ENCODE measurements around the gene TXLNB.
"Not testable (repeated sequence)": the region's sequence is repeated elsewhere in the genome, so short reads cannot be mapped to it uniquely, and the experiment has no call there.

The TXLNB gene

GRCh38 chr6:139289233-139289632 is 2.6 kb downstream of the TXLNB start:
- TF ChIP-seq CTCF (IDR thresholded peaks at IDR 0.05; ENCODE audit: low read depth, low read length, missing control alignments), result no peak
- no peak for DNase-seq (ENCODE audit: low read depth)

GRCh38 chr6:139288496-139289040 is 3.2 kb downstream of the TXLNB start:
- H3K4me3 ChIP-seq (ENCODE audit: low read depth, low read length), result no peak overlapping the region
- DNase-seq (ENCODE audit: low read depth), result no peak
- TF ChIP-seq CTCF (IDR thresholded peaks at IDR 0.05; ENCODE audit: low read depth, low read length, missing control alignments), result no peak

More at GRCh38 chr6:139289233-139289632, 2.6 kb downstream of the TXLNB start:
- no peak overlapping the region for H3K4me3 ChIP-seq (ENCODE audit: low read depth, low read length)

- no peak for TF ChIP-seq CTCF (IDR thresholded peaks at IDR 0.05; ENCODE audit: low read depth, low read length, missing control alignments)
- DNase-seq (ENCODE audit: low read depth), result no peak
Measured at GRCh38 chr6:139287868-139288267, 3.9 kb downstream of the TXLNB start.

GRCh38 chr6:139286438-139286837 is 5.4 kb downstream of the TXLNB start:
- H3K4me3 ChIP-seq (ENCODE audit: low read depth, low read length); DNase-seq (ENCODE audit: low read depth): not testable (repeated sequence)

More at GRCh38 chr6:139287868-139288267, 3.9 kb downstream of the TXLNB start:
- H3K4me3 ChIP-seq (ENCODE audit: low read depth, low read length), result no peak overlapping the region

GRCh38 chr6:139285590-139285989 is 6.2 kb downstream of the TXLNB start:
- no peak overlapping the region for H3K4me3 ChIP-seq (ENCODE audit: low read depth, low read length)
- TF ChIP-seq CTCF (IDR thresholded peaks at IDR 0.05; ENCODE audit: low read depth, low read length, missing control alignments), result no peak
- no peak for DNase-seq (ENCODE audit: low read depth)

- no peak for DNase-seq (ENCODE audit: low read depth)
- TF ChIP-seq CTCF (IDR thresholded peaks at IDR 0.05; ENCODE audit: low read depth, low read length, missing control alignments), result no peak
- H3K4me3 ChIP-seq (ENCODE audit: low read depth, low read length), result no peak overlapping the region
Measured at GRCh38 chr6:139284789-139285188, 7.0 kb downstream of the TXLNB start.

GRCh38 chr6:139282684-139283083 is 9.1 kb downstream of the TXLNB start:
- TF ChIP-seq CTCF (IDR thresholded peaks at IDR 0.05; ENCODE audit: low read depth, low read length, missing control alignments), result no peak
- H3K4me3 ChIP-seq (ENCODE audit: low read depth, low read length), result no peak overlapping the region
- DNase-seq (ENCODE audit: low read depth), result no peak
